Keratinocyte (primary cell): ENCODE results near the gene MPPED1. TPM values are rescaled to one million over a fixed set of nuclear protein-coding genes. Genes with fewer than 3 reads are reported as not detected.

Experiments
- DNase-seq: peaks from one replicate; pipeline ENCODE4 v3.0.0-alpha.2; 2011; ENCODE audit warnings: low read depth, missing footprints, low spot score
- FAIRE-seq: peaks from 2 replicates; lab custom pipeline; 2011; peaks lifted over from hg19 to GRCh38; lab: Jason Lieb, UNC
- H2AFZ ChIP-seq: 2 replicates; pipeline ENCODE4 v1.6.0; 2012; ENCODE audit warnings: low read length, control low read depth, inconsistent platforms; ENCODE audit not compliant: control insufficient read depth
- H3K27ac ChIP-seq: 2 replicates; pipeline ENCODE4 v1.5.1; 2011; ENCODE audit warnings: low read length; ENCODE audit not compliant: control insufficient read depth, insufficient read depth
- H3K27me3 ChIP-seq: 3 replicates; pipeline ENCODE4 v1.6.0; 2011; ENCODE audit warnings: low read length; ENCODE audit not compliant: control insufficient read depth, insufficient read depth; ENCODE audit errors: extremely low read depth
- H3K36me3 ChIP-seq, 2 experiments: 2 replicates in 1 of 2; 3 replicates in 1 of 2; pipeline ENCODE4 v1.5.1; 2011; ENCODE audit warnings: low read length in 2 of 2, mild to moderate bottlenecking in 1 of 2; ENCODE audit not compliant: control insufficient read depth in 2 of 2, insufficient read depth in 2 of 2; ENCODE audit errors: extremely low read depth in 1 of 2
- H3K4me1 ChIP-seq: 3 replicates; pipeline ENCODE4 v1.5.1; 2011; ENCODE audit warnings: low read length; ENCODE audit not compliant: control insufficient read depth, insufficient read depth; ENCODE audit errors: extremely low read depth
- H3K4me2 ChIP-seq: 3 replicates; pipeline ENCODE4 v1.6.0; 2011; ENCODE audit warnings: low read depth, low read length; ENCODE audit not compliant: control insufficient read depth, insufficient read depth; ENCODE audit errors: extremely low read depth
- H3K4me3 ChIP-seq, 3 experiments: fragments of 200-600 bp in 1 of 3; sonication (generic) in 1 of 3; 2 replicates in 2 of 3; 3 replicates in 1 of 3; pipeline ENCODE4 v1.5.1; 2011 to 2016; ENCODE audit warnings: low read length in 3 of 3, mild to moderate bottlenecking in 3 of 3, control low read depth in 2 of 3, inconsistent platforms in 1 of 3, low read depth in 1 of 3, mixed read lengths in 1 of 3, mixed run types in 1 of 3, moderate library complexity in 1 of 3; ENCODE audit not compliant: control insufficient read depth in 2 of 3, insufficient read depth in 2 of 3; ENCODE audit errors: extremely low read depth in 1 of 3
- H3K79me2 ChIP-seq: 2 replicates; pipeline ENCODE4 v1.6.0; 2012; ENCODE audit warnings: low read length; ENCODE audit not compliant: control insufficient read depth, insufficient read depth
- H3K9ac ChIP-seq: 3 replicates; pipeline ENCODE4 v1.6.0; 2011; ENCODE audit warnings: low read length; ENCODE audit not compliant: control insufficient read depth, insufficient read depth; ENCODE audit errors: extremely low read depth
- H3K9me1 ChIP-seq: 3 replicates; pipeline ENCODE4 v1.6.0; 2011; ENCODE audit warnings: low read length; ENCODE audit not compliant: control insufficient read depth, insufficient read depth; ENCODE audit errors: extremely low read depth
- H3K9me3 ChIP-seq: 2 replicates; pipeline ENCODE4 v1.5.1; 2012; ENCODE audit warnings: low read depth, low read length; ENCODE audit not compliant: control insufficient read depth
- H4K20me1 ChIP-seq: 3 replicates; pipeline ENCODE4 v1.6.0; 2011; ENCODE audit warnings: low read length; ENCODE audit not compliant: control insufficient read depth, insufficient read depth; ENCODE audit errors: extremely low read depth
- EZH2 ChIP-seq: IDR thresholded peaks from one replicate; pipeline ENCODE4 v1.6.1; 2012; ENCODE audit warnings: inconsistent platforms, mild to moderate bottlenecking, low read length, moderate library complexity
- dilution Hi-C: fragments of 300-500 bp; cut with MboI; formaldehyde crosslinking; loops from one replicate; pipeline ENCODE4 v1.7.0; 2020; ENCODE audit warnings: low sequenced_read_pairs; ENCODE audit not compliant: extremely low pct_ligation_motif_present
- polyA plus RNA-seq, 5 experiments: library from polyadenylated mRNA; depleted of rRNA in 3 of 5; stranded (reverse) in 3 of 5; stranded (forward) in 1 of 5; unstranded in 1 of 5; fragments of >200 nt; gene quantifications; 1 replicate in 1 of 5; 2 replicates in 3 of 5; 3 replicates in 1 of 5; pipeline versions ENCODE4 v1.2.1 to v1.2.3, GENCODE V29; 2011 to 2012; ENCODE audit warnings: missing spikeins in 2 of 5, low read depth in 1 of 5, low replicate concordance in 1 of 5
- TF ChIP-seq, protein P1 (sequence below), 3 experiments: IDR thresholded peaks in 1 of 3; conservative IDR thresholded peaks in 1 of 3; optimal IDR thresholded peaks in 1 of 3; 2 replicates in 2 of 3; 3 replicates in 1 of 3; pipeline versions ENCODE3 to v1.5.1; 2011; ENCODE audit warnings: low read length in 3 of 3, mild to moderate bottlenecking in 3 of 3, moderate library complexity in 2 of 3, control low read depth in 1 of 3, inconsistent platforms in 1 of 3; ENCODE audit not compliant: insufficient read depth in 2 of 3; ENCODE audit errors: extremely low read depth in 1 of 3

The MPPED1 gene
- polyA plus RNA-seq, 1 donor (not counting 4 experiments of a cell fraction or from before 2014, with no cell fraction given): not detected

DNA sequence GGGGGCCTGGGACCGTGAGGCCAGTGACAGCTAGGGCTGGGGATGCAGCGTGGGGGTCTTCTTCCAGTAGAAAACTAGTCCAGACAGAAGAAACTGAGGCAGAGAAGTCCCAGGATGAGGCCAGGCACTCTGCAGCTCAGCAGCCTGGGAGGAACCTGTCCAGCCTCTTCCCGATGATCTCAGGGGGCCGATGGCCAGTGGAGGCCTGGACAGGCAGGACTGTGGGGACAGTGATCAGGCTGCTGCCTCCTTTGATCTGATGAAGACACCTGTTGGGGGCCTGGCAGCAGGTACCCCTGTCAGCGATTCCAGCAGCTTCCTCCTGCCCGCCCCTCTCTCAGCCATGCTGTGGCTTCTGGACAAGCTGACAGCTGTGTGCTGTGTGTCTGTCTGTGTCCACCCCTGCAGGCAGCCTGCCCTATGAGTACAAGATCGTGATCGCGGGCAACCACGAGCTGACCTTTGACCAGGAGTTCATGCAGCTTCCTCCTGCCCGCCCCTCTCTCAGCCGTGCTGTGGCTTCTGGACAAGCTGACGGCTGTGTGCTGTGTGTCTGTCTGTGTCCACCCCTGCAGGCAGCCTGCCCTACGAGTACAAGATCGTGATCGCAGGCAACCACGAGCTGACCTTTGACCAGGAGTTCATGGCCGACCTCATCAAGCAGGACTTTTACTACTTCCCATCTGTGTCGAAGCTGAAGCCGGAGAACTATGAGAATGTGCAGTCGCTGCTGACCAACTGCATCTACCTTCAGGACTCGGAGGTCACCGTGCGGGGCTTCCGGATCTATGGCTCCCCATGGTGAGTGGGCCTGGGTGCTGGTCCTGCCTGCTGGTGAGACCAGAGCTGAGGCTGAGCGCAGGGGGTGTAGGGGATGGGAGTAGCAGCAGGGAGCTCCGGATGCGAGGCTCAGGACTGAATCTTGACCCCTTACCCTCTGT, 62.6 kb downstream of the MPPED1 start:
- Histone ChIP-seq H3K9me3 (peaks cover 5% of the 10 kb centered on the region), H2AFZ (no peak overlapping the region), H3K4me1 (no peaks in the 10 kb centered on the region), H3K27ac (no peak overlapping the region), H3K36me3 (no peaks in the 10 kb centered on the region), H4K20me1 (no peaks in the 10 kb centered on the region), H3K9me1 (no peaks in the 10 kb centered on the region), H3K9ac (no peak overlapping the region), H3K4me3 (no peak overlapping the region), H3K79me2 (no peaks in the 10 kb centered on the region), H3K27me3 (no peaks in the 10 kb centered on the region), H3K4me2 (no peak overlapping the region)
- TF ChIP-seq EZH2: no peak
- TF ChIP-seq, protein P1, sequence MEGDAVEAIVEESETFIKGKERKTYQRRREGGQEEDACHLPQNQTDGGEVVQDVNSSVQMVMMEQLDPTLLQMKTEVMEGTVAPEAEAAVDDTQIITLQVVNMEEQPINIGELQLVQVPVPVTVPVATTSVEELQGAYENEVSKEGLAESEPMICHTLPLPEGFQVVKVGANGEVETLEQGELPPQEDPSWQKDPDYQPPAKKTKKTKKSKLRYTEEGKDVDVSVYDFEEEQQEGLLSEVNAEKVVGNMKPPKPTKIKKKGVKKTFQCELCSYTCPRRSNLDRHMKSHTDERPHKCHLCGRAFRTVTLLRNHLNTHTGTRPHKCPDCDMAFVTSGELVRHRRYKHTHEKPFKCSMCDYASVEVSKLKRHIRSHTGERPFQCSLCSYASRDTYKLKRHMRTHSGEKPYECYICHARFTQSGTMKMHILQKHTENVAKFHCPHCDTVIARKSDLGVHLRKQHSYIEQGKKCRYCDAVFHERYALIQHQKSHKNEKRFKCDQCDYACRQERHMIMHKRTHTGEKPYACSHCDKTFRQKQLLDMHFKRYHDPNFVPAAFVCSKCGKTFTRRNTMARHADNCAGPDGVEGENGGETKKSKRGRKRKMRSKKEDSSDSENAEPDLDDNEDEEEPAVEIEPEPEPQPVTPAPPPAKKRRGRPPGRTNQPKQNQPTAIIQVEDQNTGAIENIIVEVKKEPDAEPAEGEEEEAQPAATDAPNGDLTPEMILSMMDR (optimal IDR thresholded peaks at IDR 0.05 in 1 of 3, IDR thresholded peaks at IDR 0.05 in 1 of 3, conservative IDR thresholded peaks at IDR 0.05 in 1 of 3; ENCODE audit: extremely low read depth in 1 of 3, insufficient read depth in 2 of 3, low read length in 3 of 3): no peak
- no peak for DNase-seq
- dilution Hi-C loops: no loop called here
- FAIRE-seq: no peak

GRCh38 chr22:43475549-43476076, 63.8 kb downstream of the MPPED1 start:
- Histone ChIP-seq H3K4me1 (no peaks in the 10 kb centered on the region), H3K79me2 (no peaks in the 10 kb centered on the region), H3K9me3 (peaks cover 5% of the 10 kb centered on the region), H4K20me1 (no peaks in the 10 kb centered on the region), H3K4me2 (no peak overlapping the region), H3K36me3 (no peaks in the 10 kb centered on the region), H3K27me3 (no peaks in the 10 kb centered on the region), H3K9me1 (no peaks in the 10 kb centered on the region), H3K4me3 (no peak overlapping the region), H3K27ac (no peak overlapping the region), H2AFZ (no peak overlapping the region), H3K9ac (no peak overlapping the region)
- FAIRE-seq (no peak), DNase-seq (no peak)
- dilution Hi-C loops: no loop called here
- no peak for TF ChIP-seq EZH2
